ENCODE data around the gene OR10V1. TPM values are rescaled to one million over a fixed set of nuclear protein-coding genes. Genes with fewer than 3 reads are reported as not detected.
A peak's percentile ranks its signal among the peaks of the same experiment; 100 is the strongest.
"Not testable (repeated sequence)": the region's sequence is repeated elsewhere in the genome, so short reads cannot be mapped to it uniquely, and the experiment has no call there.

OR10V1 gene
- polyA plus RNA-seq, 2 of the 4 experiments (the other 2 are of a cell fraction) = not detected

- ATAC-seq = no peak
- WGBS (ENCODE audit: missing lambda C conversion rate) = 62% methylated on average over 3 of the region's 3 CpGs
- POLR2A ChIA-PET = interaction anchor here (0.6 to 0.7 kb wide), 2 partner anchors 20 to 152 kb away, joined by 3 to 5 read pairs; partner anchors contain the start of gene PATL1
- peaks cover 23% of the 10 kb centered on the region for H3K9me3 ChIP-seq
- TF ChIP-seq GATA3 (IDR thresholded peaks at IDR 0.05; ENCODE audit: borderline replicate concordance) (no peak), RARB (CRISPR knock-in tag; IDR thresholded peaks at IDR 0.05) (no peak), CHD4 (IDR thresholded peaks at IDR 0.05; ENCODE audit: borderline replicate concordance) (no peak), HOXA7 (CRISPR knock-in tag; IDR thresholded peaks at IDR 0.05) (no peak), KDM1A (IDR thresholded peaks at IDR 0.05; ENCODE audit: low read depth) (no peak), ESRRA (IDR thresholded peaks at IDR 0.05; ENCODE audit: borderline replicate concordance, low read length) (no peak)
- TF ChIP-seq, protein P1, sequence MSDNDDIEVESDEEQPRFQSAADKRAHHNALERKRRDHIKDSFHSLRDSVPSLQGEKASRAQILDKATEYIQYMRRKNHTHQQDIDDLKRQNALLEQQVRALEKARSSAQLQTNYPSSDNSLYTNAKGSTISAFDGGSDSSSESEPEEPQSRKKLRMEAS (IDR thresholded peaks at IDR 0.05) = no peak
- DNase-seq (ENCODE audit: low read depth in 1 of 2, low spot score in 1 of 2) = no peak
- H3K4me2 ChIP-seq = no peak overlapping the region
- CTCF ChIA-PET = interaction anchor here (2.6 to 4.3 kb wide), 2 partner anchors 9 to 113 kb away, joined by 7 to 24 read pairs; no protein-coding TSS in a partner anchor
- H3K27ac ChIP-seq = no peak overlapping the region
- no peak for FAIRE-seq
- no peak overlapping the region for H3K4me3 ChIP-seq
- peaks cover 4% of the 10 kb centered on the region; the same call in 2 of the 3 replicates for H3K4me1 ChIP-seq
Measured at GRCh38 chr11:59689015-59689414, 24.6 kb downstream of the OR10V1 start.

GRCh38 chr11:59681260-59681725, 32.4 kb downstream of the OR10V1 start:
- H3K4me3 ChIP-seq; ATAC-seq; FAIRE-seq; H3K9me3 ChIP-seq; H3K4me2 ChIP-seq; DNase-seq (ENCODE audit: low read depth in 1 of 2, low spot score in 1 of 2); H3K27ac ChIP-seq; H3K4me1 ChIP-seq: not testable (repeated sequence)
- ChIA-PET CTCF (interaction anchor here (0.6 to 3.3 kb wide), 11 partner anchors 10 to 509 kb away, joined by 3 to 30 read pairs (median 7); partner anchors contain the start of genes DTX4, OSBP and PATL1), POLR2A (interaction anchor here (1.0 kb wide), 1 partner anchor 12 kb away, joined by 3 read pairs; the partner anchor contains the start of gene PATL1)
- 58% methylated on average over 7 of the region's 7 CpGs for WGBS (ENCODE audit: missing lambda C conversion rate)

GRCh38 chr11:59680287-59681154, 33.1 kb downstream of the OR10V1 start:
- Histone ChIP-seq H3K9me3 (peaks cover 6% of the 10 kb centered on the region; the same call in 2 of the 3 replicates), H3K4me1 (no peaks in the 10 kb centered on the region), H3K27ac (peak overlapping the region in 1 of 2 experiments; percentile 65; a peak in 2 of 6 replicates), H3K4me3 (no peak overlapping the region), H3K4me2 (no peak overlapping the region)
- no peak for FAIRE-seq
- peak; percentile 75 to 89 for DNase-seq (ENCODE audit: low read depth in 1 of 2, low spot score in 1 of 2)
- POLR2A ChIA-PET = no interaction called here
- TF ChIP-seq RAD21 (conservative IDR thresholded peaks at IDR 0.05 in 1 of 2, IDR thresholded peaks at IDR 0.05 in 1 of 2) (peak; percentile 89 to 92), SMC3 (IDR thresholded peaks at IDR 0.05) (peak; percentile 64), CEBPB (IDR thresholded peaks at IDR 0.05) (0 out of 4 replicates have a peak, but pooled peaks of 1 of the 2 experiments have one; percentile 21), POLR2A (IDR thresholded peaks at IDR 0.05; ENCODE audit: low read length) (no peak)
- TF ChIP-seq, protein P2, sequence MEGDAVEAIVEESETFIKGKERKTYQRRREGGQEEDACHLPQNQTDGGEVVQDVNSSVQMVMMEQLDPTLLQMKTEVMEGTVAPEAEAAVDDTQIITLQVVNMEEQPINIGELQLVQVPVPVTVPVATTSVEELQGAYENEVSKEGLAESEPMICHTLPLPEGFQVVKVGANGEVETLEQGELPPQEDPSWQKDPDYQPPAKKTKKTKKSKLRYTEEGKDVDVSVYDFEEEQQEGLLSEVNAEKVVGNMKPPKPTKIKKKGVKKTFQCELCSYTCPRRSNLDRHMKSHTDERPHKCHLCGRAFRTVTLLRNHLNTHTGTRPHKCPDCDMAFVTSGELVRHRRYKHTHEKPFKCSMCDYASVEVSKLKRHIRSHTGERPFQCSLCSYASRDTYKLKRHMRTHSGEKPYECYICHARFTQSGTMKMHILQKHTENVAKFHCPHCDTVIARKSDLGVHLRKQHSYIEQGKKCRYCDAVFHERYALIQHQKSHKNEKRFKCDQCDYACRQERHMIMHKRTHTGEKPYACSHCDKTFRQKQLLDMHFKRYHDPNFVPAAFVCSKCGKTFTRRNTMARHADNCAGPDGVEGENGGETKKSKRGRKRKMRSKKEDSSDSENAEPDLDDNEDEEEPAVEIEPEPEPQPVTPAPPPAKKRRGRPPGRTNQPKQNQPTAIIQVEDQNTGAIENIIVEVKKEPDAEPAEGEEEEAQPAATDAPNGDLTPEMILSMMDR (IDR thresholded peaks at IDR 0.05) = peak; percentile 81
- CTCF ChIA-PET = interaction anchor here (0.6 to 3.3 kb wide), 20 partner anchors 10 to 509 kb away, joined by 3 to 30 read pairs (median 5); partner anchors contain the start of genes DTX4, OSBP and PATL1
- WGBS (ENCODE audit: missing lambda C conversion rate) = 30% methylated on average over 1 of the region's 1 CpG
- ATAC-seq = peak; percentile 99 to 100

- DNase-seq (ENCODE audit: low read depth in 1 of 2, low spot score in 1 of 2) (no peak), FAIRE-seq (no peak), ATAC-seq (no peak)
- H3K4me3 ChIP-seq = no peak overlapping the region
- TF ChIP-seq HOXB5 (CRISPR knock-in tag; IDR thresholded peaks at IDR 0.05) (no peak), BCL3 (IDR thresholded peaks at IDR 0.05) (no peak), RNF2 (IDR thresholded peaks at IDR 0.05; ENCODE audit: borderline replicate concordance, low read depth) (no peak), FOXS1 (CRISPR knock-in tag; IDR thresholded peaks at IDR 0.05) (no peak), NFE2L2 (conservative IDR thresholded peaks at IDR 0.05; ENCODE audit: low read length) (no peak), PHF8 (IDR thresholded peaks at IDR 0.05; ENCODE audit: borderline replicate concordance, low read depth) (no peak), RCOR1 (IDR thresholded peaks at IDR 0.05; ENCODE audit: low read depth, low read length) (no peak)
- no peaks in the 10 kb centered on the region for H3K9me3 ChIP-seq
- no peak overlapping the region for H3K4me2 ChIP-seq
- no peak overlapping the region for H3K27ac ChIP-seq
- H3K4me1 ChIP-seq = no peaks in the 10 kb centered on the region
- POLR2A ChIA-PET = no interaction called here
- CTCF ChIA-PET = interaction anchor here (0.7 to 3.3 kb wide), 8 partner anchors 9 to 154 kb away, joined by 3 to 30 read pairs (median 6); partner anchors contain the start of genes OSBP and PATL1
Measured at GRCh38 chr11:59679347-59679746, 34.3 kb downstream of the OR10V1 start.
